GM12878 (cell line): ENCODE data around the gene SEMA4D. TPM values are rescaled to one million over a fixed set of nuclear protein-coding genes. Genes with fewer than 3 reads are reported as not detected.
A peak's percentile ranks its signal among the peaks of the same experiment; 100 is the strongest.

Experiments used
- BCL11A ChIP-seq: IDR thresholded peaks from 2 replicates; pipeline ENCODE4 v1.6.1; 2011; ENCODE audit warnings: low read depth, low read length
- CREM ChIP-seq: IDR thresholded peaks from 2 replicates; pipeline ENCODE4 v1.6.1; 2014; ENCODE audit warnings: antibody characterized with exemption, low read depth
- IKZF1 ChIP-seq: fragments of 450-650 bp; conservative IDR thresholded peaks from 2 replicates; pipeline ENCODE4 v1.6.1; 2017; ENCODE audit warnings: antibody characterized with exemption, mild to moderate bottlenecking
- MEF2B ChIP-seq: fragments of 450-650 bp; IDR thresholded peaks from 2 replicates; pipeline ENCODE4 v1.6.1; 2018; ENCODE audit warnings: mild to moderate bottlenecking, moderate library complexity; ENCODE audit not compliant: partially characterized antibody, poor library complexity, severe bottlenecking
- MTA2 ChIP-seq: fragments of 450-650 bp; IDR thresholded peaks from 2 replicates; pipeline ENCODE4 v1.6.1; 2016; ENCODE audit warnings: low read depth, mild to moderate bottlenecking, moderate library complexity
- SIN3A ChIP-seq: IDR thresholded peaks from 2 replicates; pipeline ENCODE4 v1.6.1; 2012; ENCODE audit warnings: low read depth, low read length, improper control_type of control experiment
- SPI1 ChIP-seq: IDR thresholded peaks from 2 replicates; pipeline ENCODE4 v1.6.1; 2011; ENCODE audit warnings: low read depth, mild to moderate bottlenecking, low read length, moderate library complexity, borderline replicate concordance; ENCODE audit not compliant: insufficient read depth
- TCF3 ChIP-seq: IDR thresholded peaks from 2 replicates; pipeline ENCODE4 v1.6.1; 2012; ENCODE audit warnings: low read depth, mild to moderate bottlenecking, low read length, borderline replicate concordance; ENCODE audit not compliant: insufficient read depth
- TCF7 ChIP-seq: IDR thresholded peaks from 2 replicates; pipeline ENCODE4 v1.6.1; 2014; ENCODE audit warnings: antibody characterized with exemption, borderline replicate concordance
- ZBTB11 ChIP-seq: fragments of 450-650 bp; formaldehyde crosslinking; IDR thresholded peaks from 2 replicates; pipeline ENCODE4 v1.5.0; 2022; ENCODE audit warnings: mild to moderate bottlenecking, missing genetic modification characterization
- polyA plus RNA-seq, 11 experiments: library from polyadenylated mRNA; depleted of rRNA in 4 of 11; unstranded in 6 of 11; stranded (reverse) in 5 of 11; fragments of >200 nt; fragmentation: Nextera tagmentation in 4 of 11; fragmentation: Illumina TruSeq in 1 of 11; extraction: Ambion mirVana in 4 of 11; extraction: Trizol in 1 of 11; gene quantifications; 1 replicate in 1 of 11; 2 replicates in 10 of 11; pipeline versions ENCODE4 v1.2.1 to v1.2.3, GENCODE V29; 2011 to 2016; ENCODE audit warnings: inconsistent platforms in 2 of 11, missing spikeins in 2 of 11, low read depth in 1 of 11
- total RNA-seq, 4 experiments: library from RNA; depleted of rRNA in 3 of 4; stranded (reverse); fragments of >200 nt in 3 of 4; fragmentation: Illumina TruSeq in 1 of 4; extraction: Trizol in 1 of 4; gene quantifications; 2 replicates each; pipeline versions ENCODE4 v1.2.1 to v1.2.3, GENCODE V29; 2013 to 2021
- TF ChIP-seq, protein P1 (sequence below): IDR thresholded peaks from 2 replicates; pipeline ENCODE4 v1.6.1; 2011; ENCODE audit warnings: borderline replicate concordance, low read depth, mild to moderate bottlenecking, moderate library complexity, mixed read lengths, low read length; ENCODE audit not compliant: insufficient read depth; ENCODE audit errors: extremely low read length
- TF ChIP-seq, protein P2 (sequence below): fragments of 450-650 bp; IDR thresholded peaks from 2 replicates; pipeline ENCODE4 v1.6.1; 2014; ENCODE audit warnings: mild to moderate bottlenecking
- TF ChIP-seq, protein P3 (sequence below): fragments of 450-650 bp; IDR thresholded peaks from 2 replicates; pipeline ENCODE4 v1.6.1; 2017; ENCODE audit warnings: mild to moderate bottlenecking, moderate library complexity
- TF ChIP-seq, protein P4 (sequence below): IDR thresholded peaks from 2 replicates; pipeline ENCODE4 v1.6.1; 2012; ENCODE audit warnings: improper control_type of control experiment, low read depth, low read length; ENCODE audit not compliant: insufficient replicate concordance

SEMA4D gene
- total and polyA plus RNA-seq, 10 of the 15 experiments (the other 5 are each of a cell fraction or from before 2014, with no cell fraction given), result 15.1 to 136 (median 39.6) TPM

DNA sequence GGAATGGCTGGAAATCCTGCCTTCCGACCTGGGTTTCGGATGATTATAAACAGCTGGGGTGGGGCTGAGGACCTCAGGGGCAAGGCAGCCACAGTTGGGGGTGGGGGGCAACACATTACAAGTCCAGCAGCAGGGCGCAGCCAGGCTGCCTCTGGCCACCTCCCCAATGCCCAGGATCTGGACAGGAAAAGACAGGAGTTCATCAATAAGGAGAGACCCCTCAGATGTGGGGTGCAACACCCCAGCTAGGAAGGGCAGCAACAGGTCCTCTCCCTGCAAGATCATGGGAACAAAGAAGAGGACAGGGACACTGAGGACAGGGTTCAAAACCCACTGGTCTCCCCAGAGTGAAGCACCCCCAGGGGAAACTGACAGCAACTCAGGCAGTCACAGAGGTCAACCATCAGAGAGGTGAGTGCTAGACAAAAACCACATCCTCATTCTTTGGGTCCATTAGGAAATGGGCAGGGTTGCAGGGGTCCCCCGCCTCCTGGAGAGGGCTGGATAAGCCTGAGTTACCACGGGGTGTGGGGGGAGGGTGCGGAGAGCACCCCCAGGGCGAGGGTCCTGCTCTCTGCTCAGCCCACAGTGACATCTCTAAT, 33.5 kb downstream of the SEMA4D start (continued):
- TF ChIP-seq TCF3, result 0 out of 2 replicates have a peak, but pooled peaks have one; percentile 2
- TF ChIP-seq, protein P1, sequence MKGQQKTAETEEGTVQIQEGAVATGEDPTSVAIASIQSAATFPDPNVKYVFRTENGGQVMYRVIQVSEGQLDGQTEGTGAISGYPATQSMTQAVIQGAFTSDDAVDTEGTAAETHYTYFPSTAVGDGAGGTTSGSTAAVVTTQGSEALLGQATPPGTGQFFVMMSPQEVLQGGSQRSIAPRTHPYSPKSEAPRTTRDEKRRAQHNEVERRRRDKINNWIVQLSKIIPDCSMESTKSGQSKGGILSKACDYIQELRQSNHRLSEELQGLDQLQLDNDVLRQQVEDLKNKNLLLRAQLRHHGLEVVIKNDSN, result no peak
- TF ChIP-seq SIN3A, result no peak
- no peak for TF ChIP-seq ZBTB11 (CRISPR knock-in tag)
- TF ChIP-seq MEF2B, result peak; percentile 99
- peak; percentile 62; the same call in 1 of the 2 replicates for TF ChIP-seq CREM
- TF ChIP-seq, protein P2, sequence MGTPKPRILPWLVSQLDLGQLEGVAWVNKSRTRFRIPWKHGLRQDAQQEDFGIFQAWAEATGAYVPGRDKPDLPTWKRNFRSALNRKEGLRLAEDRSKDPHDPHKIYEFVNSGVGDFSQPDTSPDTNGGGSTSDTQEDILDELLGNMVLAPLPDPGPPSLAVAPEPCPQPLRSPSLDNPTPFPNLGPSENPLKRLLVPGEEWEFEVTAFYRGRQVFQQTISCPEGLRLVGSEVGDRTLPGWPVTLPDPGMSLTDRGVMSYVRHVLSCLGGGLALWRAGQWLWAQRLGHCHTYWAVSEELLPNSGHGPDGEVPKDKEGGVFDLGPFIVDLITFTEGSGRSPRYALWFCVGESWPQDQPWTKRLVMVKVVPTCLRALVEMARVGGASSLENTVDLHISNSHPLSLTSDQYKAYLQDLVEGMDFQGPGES, result no peak
- TF ChIP-seq TCF7, result no peak
- TF ChIP-seq, protein P3, sequence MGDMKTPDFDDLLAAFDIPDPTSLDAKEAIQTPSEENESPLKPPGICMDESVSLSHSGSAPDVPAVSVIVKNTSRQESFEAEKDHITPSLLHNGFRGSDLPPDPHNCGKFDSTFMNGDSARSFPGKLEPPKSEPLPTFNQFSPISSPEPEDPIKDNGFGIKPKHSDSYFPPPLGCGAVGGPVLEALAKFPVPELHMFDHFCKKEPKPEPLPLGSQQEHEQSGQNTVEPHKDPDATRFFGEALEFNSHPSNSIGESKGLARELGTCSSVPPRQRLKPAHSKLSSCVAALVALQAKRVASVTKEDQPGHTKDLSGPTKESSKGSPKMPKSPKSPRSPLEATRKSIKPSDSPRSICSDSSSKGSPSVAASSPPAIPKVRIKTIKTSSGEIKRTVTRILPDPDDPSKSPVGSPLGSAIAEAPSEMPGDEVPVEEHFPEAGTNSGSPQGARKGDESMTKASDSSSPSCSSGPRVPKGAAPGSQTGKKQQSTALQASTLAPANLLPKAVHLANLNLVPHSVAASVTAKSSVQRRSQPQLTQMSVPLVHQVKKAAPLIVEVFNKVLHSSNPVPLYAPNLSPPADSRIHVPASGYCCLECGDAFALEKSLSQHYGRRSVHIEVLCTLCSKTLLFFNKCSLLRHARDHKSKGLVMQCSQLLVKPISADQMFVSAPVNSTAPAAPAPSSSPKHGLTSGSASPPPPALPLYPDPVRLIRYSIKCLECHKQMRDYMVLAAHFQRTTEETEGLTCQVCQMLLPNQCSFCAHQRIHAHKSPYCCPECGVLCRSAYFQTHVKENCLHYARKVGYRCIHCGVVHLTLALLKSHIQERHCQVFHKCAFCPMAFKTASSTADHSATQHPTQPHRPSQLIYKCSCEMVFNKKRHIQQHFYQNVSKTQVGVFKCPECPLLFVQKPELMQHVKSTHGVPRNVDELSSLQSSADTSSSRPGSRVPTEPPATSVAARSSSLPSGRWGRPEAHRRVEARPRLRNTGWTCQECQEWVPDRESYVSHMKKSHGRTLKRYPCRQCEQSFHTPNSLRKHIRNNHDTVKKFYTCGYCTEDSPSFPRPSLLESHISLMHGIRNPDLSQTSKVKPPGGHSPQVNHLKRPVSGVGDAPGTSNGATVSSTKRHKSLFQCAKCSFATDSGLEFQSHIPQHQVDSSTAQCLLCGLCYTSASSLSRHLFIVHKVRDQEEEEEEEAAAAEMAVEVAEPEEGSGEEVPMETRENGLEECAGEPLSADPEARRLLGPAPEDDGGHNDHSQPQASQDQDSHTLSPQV, result no peak
- TF ChIP-seq, protein P4, sequence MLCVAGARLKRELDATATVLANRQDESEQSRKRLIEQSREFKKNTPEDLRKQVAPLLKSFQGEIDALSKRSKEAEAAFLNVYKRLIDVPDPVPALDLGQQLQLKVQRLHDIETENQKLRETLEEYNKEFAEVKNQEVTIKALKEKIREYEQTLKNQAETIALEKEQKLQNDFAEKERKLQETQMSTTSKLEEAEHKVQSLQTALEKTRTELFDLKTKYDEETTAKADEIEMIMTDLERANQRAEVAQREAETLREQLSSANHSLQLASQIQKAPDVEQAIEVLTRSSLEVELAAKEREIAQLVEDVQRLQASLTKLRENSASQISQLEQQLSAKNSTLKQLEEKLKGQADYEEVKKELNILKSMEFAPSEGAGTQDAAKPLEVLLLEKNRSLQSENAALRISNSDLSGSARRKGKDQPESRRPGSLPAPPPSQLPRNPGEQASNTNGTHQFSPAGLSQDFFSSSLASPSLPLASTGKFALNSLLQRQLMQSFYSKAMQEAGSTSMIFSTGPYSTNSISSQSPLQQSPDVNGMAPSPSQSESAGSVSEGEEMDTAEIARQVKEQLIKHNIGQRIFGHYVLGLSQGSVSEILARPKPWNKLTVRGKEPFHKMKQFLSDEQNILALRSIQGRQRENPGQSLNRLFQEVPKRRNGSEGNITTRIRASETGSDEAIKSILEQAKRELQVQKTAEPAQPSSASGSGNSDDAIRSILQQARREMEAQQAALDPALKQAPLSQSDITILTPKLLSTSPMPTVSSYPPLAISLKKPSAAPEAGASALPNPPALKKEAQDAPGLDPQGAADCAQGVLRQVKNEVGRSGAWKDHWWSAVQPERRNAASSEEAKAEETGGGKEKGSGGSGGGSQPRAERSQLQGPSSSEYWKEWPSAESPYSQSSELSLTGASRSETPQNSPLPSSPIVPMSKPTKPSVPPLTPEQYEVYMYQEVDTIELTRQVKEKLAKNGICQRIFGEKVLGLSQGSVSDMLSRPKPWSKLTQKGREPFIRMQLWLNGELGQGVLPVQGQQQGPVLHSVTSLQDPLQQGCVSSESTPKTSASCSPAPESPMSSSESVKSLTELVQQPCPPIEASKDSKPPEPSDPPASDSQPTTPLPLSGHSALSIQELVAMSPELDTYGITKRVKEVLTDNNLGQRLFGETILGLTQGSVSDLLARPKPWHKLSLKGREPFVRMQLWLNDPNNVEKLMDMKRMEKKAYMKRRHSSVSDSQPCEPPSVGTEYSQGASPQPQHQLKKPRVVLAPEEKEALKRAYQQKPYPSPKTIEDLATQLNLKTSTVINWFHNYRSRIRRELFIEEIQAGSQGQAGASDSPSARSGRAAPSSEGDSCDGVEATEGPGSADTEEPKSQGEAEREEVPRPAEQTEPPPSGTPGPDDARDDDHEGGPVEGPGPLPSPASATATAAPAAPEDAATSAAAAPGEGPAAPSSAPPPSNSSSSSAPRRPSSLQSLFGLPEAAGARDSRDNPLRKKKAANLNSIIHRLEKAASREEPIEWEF, result peak; percentile 89
- peak; percentile 75 for TF ChIP-seq BCL11A
- peak; percentile 77 for TF ChIP-seq IKZF1
- peak; percentile 80 for TF ChIP-seq SPI1
- TF ChIP-seq MTA2, result peak; percentile 56
